Hepatocyte (in vitro differentiated cells): ENCODE data around the gene HIBCH.

ENCODE experiments used
- EZH2phosphoT487 ChIP-seq: fragments of 200-600 bp; sonication (generic); IDR thresholded peaks from one replicate; pipeline ENCODE4 v1.6.1; 2018; ENCODE audit warnings: antibody characterized with exemption, mild to moderate bottlenecking, low read depth, moderate library complexity; ENCODE audit not compliant: unreplicated experiment, severe bottlenecking
- TF ChIP-seq, protein P1 (sequence below): fragments of 200-600 bp; sonication (generic); IDR thresholded peaks from 2 replicates; pipeline ENCODE4 v1.5.1; 2016; ENCODE audit warnings: antibody characterized with exemption, mild to moderate bottlenecking; ENCODE audit not compliant: poor library complexity

DNA sequence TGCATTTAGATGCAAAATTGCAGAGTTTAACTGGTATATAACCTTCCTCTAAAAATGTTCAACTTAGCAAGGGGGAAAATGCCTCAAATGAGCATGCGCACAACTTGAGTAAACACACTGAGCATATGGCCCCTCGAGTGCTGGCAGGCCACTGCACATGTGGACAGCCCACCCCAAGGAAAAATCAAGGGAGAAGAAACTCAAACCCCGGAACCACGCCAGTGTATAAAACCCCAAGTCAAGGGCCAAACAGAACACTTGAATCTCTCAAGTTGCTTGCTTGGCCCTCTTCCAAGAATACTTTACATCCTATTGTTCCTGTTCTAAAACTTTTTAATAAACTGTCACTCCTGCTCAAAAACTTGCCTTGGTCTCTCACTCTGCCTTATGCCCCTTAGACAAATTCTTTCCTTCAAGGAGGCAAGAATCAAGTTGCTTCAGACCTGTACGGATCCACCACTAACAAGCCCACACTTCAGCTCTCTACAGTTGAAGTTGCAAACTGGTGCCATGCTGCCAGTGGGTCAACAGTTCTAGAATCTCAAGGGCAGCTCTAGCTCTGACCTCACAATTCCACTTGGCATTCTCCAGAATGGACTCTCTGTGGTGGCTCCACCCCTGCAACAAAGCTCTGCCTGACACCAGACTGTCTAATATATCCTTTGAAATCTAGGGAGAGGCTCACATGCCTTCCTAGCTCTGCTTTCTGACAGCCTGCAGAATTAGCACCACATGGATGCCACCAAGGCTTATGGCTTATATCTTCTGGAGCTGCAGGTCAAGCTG is 38.9 kb downstream of the HIBCH start:
- TF ChIP-seq, protein P1, sequence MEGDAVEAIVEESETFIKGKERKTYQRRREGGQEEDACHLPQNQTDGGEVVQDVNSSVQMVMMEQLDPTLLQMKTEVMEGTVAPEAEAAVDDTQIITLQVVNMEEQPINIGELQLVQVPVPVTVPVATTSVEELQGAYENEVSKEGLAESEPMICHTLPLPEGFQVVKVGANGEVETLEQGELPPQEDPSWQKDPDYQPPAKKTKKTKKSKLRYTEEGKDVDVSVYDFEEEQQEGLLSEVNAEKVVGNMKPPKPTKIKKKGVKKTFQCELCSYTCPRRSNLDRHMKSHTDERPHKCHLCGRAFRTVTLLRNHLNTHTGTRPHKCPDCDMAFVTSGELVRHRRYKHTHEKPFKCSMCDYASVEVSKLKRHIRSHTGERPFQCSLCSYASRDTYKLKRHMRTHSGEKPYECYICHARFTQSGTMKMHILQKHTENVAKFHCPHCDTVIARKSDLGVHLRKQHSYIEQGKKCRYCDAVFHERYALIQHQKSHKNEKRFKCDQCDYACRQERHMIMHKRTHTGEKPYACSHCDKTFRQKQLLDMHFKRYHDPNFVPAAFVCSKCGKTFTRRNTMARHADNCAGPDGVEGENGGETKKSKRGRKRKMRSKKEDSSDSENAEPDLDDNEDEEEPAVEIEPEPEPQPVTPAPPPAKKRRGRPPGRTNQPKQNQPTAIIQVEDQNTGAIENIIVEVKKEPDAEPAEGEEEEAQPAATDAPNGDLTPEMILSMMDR, result no peak
- no peak for TF ChIP-seq EZH2phosphoT487
